HG03175 (cell line): ENCODE measurements around the gene MEGF11.
"Not testable (repeated sequence)": the region's sequence is repeated elsewhere in the genome, so short reads cannot be mapped to it uniquely, and the experiment has no call there.

ENCODE experiments used
- ATAC-seq: cut with Tn5 transposase; IDR thresholded peaks from one replicate; pipeline ENCODE4 v1.9.1; 2021; ENCODE audit warnings: mild to moderate bottlenecking, moderate library complexity; ENCODE audit not compliant: unreplicated experiment

The MEGF11 gene

GRCh38 chr15:66276546-66276945 is 23.0 kb upstream of the MEGF11 start:
- no peak for ATAC-seq

DNA sequence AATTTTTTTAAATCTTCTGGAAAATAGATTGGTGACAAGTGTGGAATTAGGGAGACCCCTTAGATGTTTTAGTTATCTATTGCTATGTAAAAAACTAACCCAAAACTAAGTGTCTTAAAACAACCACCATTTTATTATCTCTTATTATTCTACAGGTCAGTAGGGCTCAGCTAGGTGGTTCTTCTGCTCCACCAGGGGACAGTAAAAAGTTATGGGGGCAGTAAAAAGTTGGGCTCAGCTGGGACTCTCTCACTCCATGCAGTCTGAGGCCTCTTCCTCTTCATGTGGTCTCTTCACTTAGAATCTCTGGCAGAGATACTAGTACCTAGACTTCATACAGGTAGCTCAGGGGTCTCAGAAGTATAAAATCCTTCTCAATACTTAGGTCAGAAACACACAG is 21.8 kb upstream of the MEGF11 start:
- ATAC-seq = no peak

GRCh38 chr15:66270932-66271331 is 17.4 kb upstream of the MEGF11 start:
- ATAC-seq = no peak

DNA sequence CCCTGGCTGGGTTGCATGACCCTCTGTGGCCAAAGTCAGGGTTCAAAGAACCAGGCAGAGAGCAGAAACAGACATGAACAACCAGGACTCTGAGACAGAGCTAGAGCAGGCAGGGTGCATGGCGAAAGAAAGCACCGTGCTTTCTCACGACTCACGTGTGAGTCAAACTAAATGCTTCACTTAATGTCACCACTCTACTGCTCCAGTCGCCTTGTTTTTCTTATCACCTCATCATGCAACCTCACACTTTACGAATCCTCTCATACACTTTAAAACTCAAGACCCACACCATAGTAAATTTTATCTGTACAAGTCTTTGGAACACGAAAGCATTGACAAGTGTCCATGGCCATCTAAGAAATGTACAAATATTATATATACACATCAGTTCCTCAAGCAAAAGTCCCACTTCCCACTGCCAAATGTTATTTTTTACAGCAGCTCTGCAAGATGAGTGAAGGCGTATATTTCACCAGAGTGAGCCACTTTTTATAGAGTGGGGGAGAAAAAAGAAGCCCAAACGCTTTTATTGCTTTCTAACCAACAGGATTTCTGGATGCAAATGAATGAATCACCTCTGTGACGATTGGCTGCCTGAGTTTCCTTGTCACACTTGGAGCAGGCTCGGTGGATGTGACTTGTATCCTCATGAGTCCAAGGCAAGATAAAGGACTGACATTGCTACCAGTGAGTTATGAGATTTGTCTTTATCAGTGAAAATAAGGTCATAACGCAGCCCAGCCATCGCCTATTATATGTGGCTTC is 16.0 kb upstream of the MEGF11 start:
- ATAC-seq = no peak

DNA sequence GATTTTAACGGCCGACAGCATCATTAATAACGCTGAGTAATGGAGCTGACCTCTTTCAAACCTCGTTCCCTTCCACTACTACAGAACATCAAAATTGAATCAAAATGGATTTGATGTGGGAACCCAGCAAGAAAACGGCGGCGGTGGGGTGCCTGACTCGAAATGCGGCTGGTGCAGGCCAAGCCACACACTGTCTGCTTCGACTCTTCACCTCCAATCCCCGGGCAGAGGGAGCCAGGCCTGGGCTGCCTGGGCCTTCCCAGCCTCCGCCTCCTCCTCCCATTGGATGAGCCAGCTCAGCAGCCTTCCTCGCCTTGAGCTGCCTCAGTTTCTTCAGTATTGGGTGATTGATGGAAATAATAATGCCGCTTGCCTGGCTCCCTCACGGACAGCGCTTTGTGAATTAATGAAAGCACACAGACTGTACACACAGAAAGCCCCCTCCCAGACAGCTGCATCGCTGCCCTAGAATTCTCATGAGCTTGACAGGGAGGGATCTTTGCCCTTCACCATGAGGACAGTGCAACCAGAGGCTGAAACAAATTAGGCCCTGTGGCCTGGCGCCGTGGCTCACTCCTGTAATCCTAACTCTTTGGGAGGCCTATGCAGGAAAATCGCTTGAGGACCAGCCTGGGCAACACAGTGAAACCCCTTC is 11.4 kb upstream of the MEGF11 start:
- no peak for ATAC-seq

- not testable (repeated sequence) for ATAC-seq
Measured at GRCh38 chr15:66262837-66263236, 9.3 kb upstream of the MEGF11 start.

DNA sequence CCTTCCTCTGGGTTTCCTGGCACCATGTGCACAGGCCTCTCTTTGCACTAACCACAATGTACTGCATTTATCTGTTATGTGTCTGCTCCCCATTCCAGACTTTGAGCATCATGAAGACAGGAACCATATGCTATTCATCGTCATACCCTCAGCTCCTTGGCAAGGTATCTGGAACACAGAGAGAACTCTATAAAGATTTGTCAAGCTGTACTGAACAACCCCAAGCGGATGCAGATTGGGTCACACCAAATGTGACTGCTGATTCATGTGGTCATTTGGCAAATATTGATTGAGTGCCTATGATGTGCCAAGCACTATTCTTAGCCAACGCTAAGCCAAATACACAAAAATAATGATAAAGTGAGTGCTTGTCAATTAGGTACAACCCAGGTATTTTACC is 7.5 kb upstream of the MEGF11 start:
- no peak for ATAC-seq

GRCh38 chr15:66256692-66257091 is 3.1 kb upstream of the MEGF11 start:
- no peak for ATAC-seq

GRCh38 chr15:66254951-66255676 is 1.6 kb upstream of the MEGF11 start:
- no peak for ATAC-seq

GRCh38 chr15:66254089-66254950 is 770 bp upstream of the MEGF11 start:
- no peak for ATAC-seq

DNA sequence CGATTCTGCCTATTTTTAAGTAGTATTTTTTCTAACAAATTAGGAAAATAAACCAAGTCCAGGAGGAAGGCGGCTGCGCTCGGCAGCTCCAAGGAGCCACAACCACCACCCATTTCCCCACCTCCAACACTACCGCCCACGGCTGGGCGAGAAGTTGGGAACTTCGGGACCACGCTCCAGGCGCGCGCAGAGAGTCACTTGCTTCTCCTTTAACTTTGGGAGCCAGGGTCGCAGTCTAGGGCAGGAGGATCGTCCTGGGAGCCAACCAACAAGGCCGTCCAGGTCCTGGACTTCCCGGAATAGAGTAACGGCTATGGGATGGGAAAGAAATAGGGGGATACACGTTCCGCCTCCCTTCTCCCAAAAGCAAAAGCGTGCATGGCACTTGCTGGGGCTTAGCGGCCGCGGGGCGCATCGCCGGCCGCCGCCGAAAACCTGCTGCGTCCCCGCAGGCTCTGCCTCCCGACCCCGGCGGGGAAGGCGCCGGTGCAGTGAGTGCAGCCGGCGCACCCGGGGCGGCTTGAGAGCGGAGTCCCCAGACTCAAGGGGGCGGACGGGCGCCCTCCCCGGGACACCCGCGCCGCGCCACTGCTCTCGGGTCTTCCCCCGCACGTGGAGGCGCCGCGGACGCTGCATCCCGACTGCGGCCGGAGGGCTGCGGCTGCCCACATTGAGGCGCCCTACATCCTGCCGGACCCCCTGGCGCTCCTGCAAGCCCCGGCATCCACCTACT is 699 bp downstream of the MEGF11 start:
- ATAC-seq = no peak

GRCh38 chr15:66251790-66252684 is 1.5 kb downstream of the MEGF11 start:
- ATAC-seq = no peak

- ATAC-seq = no peak
Measured at GRCh38 chr15:66251065-66251789, 2.3 kb downstream of the MEGF11 start.

GRCh38 chr15:66249605-66250174 is 3.9 kb downstream of the MEGF11 start:
- ATAC-seq = no peak

- no peak for ATAC-seq
Measured at GRCh38 chr15:66246937-66247336, 6.6 kb downstream of the MEGF11 start.

- ATAC-seq = not testable (repeated sequence)
Measured at GRCh38 chr15:66245832-66246231, 7.7 kb downstream of the MEGF11 start.

GRCh38 chr15:66241908-66242285 is 11.7 kb downstream of the MEGF11 start:
- no peak for ATAC-seq
